Keratinocyte (primary cell): ENCODE results near the gene DNAAF8. TPM values are rescaled to one million over a fixed set of nuclear protein-coding genes. Genes with fewer than 3 reads are reported as not detected.

Source experiments
- DNase-seq: peaks from one replicate; pipeline ENCODE4 v3.0.0-alpha.2; 2011; ENCODE audit warnings: low read depth, missing footprints, low spot score
- FAIRE-seq: peaks from 2 replicates; lab custom pipeline; 2011; peaks lifted over from hg19 to GRCh38; lab: Jason Lieb, UNC
- H2AFZ ChIP-seq: 2 replicates; pipeline ENCODE4 v1.6.0; 2012; ENCODE audit warnings: low read length, control low read depth, inconsistent platforms; ENCODE audit not compliant: control insufficient read depth
- H3K27ac ChIP-seq: 2 replicates; pipeline ENCODE4 v1.5.1; 2011; ENCODE audit warnings: low read length; ENCODE audit not compliant: control insufficient read depth, insufficient read depth
- H3K27me3 ChIP-seq: 3 replicates; pipeline ENCODE4 v1.6.0; 2011; ENCODE audit warnings: low read length; ENCODE audit not compliant: control insufficient read depth, insufficient read depth; ENCODE audit errors: extremely low read depth
- H3K36me3 ChIP-seq, 2 experiments: 2 replicates in 1 of 2; 3 replicates in 1 of 2; pipeline ENCODE4 v1.5.1; 2011; ENCODE audit warnings: low read length in 2 of 2, mild to moderate bottlenecking in 1 of 2; ENCODE audit not compliant: control insufficient read depth in 2 of 2, insufficient read depth in 2 of 2; ENCODE audit errors: extremely low read depth in 1 of 2
- H3K4me1 ChIP-seq: 3 replicates; pipeline ENCODE4 v1.5.1; 2011; ENCODE audit warnings: low read length; ENCODE audit not compliant: control insufficient read depth, insufficient read depth; ENCODE audit errors: extremely low read depth
- H3K4me2 ChIP-seq: 3 replicates; pipeline ENCODE4 v1.6.0; 2011; ENCODE audit warnings: low read depth, low read length; ENCODE audit not compliant: control insufficient read depth, insufficient read depth; ENCODE audit errors: extremely low read depth
- H3K4me3 ChIP-seq, 3 experiments: fragments of 200-600 bp in 1 of 3; sonication (generic) in 1 of 3; 2 replicates in 2 of 3; 3 replicates in 1 of 3; pipeline ENCODE4 v1.5.1; 2011 to 2016; ENCODE audit warnings: low read length in 3 of 3, mild to moderate bottlenecking in 3 of 3, control low read depth in 2 of 3, inconsistent platforms in 1 of 3, low read depth in 1 of 3, mixed read lengths in 1 of 3, mixed run types in 1 of 3, moderate library complexity in 1 of 3; ENCODE audit not compliant: control insufficient read depth in 2 of 3, insufficient read depth in 2 of 3; ENCODE audit errors: extremely low read depth in 1 of 3
- H3K79me2 ChIP-seq: 2 replicates; pipeline ENCODE4 v1.6.0; 2012; ENCODE audit warnings: low read length; ENCODE audit not compliant: control insufficient read depth, insufficient read depth
- H3K9ac ChIP-seq: 3 replicates; pipeline ENCODE4 v1.6.0; 2011; ENCODE audit warnings: low read length; ENCODE audit not compliant: control insufficient read depth, insufficient read depth; ENCODE audit errors: extremely low read depth
- H3K9me1 ChIP-seq: 3 replicates; pipeline ENCODE4 v1.6.0; 2011; ENCODE audit warnings: low read length; ENCODE audit not compliant: control insufficient read depth, insufficient read depth; ENCODE audit errors: extremely low read depth
- H3K9me3 ChIP-seq: 2 replicates; pipeline ENCODE4 v1.5.1; 2012; ENCODE audit warnings: low read depth, low read length; ENCODE audit not compliant: control insufficient read depth
- H4K20me1 ChIP-seq: 3 replicates; pipeline ENCODE4 v1.6.0; 2011; ENCODE audit warnings: low read length; ENCODE audit not compliant: control insufficient read depth, insufficient read depth; ENCODE audit errors: extremely low read depth
- CTCF ChIP-seq, 3 experiments: IDR thresholded peaks in 1 of 3; conservative IDR thresholded peaks in 1 of 3; optimal IDR thresholded peaks in 1 of 3; 2 replicates in 2 of 3; 3 replicates in 1 of 3; pipeline versions ENCODE3 to v1.5.1; 2011; ENCODE audit warnings: low read length in 3 of 3, mild to moderate bottlenecking in 3 of 3, moderate library complexity in 2 of 3, control low read depth in 1 of 3, inconsistent platforms in 1 of 3; ENCODE audit not compliant: insufficient read depth in 2 of 3; ENCODE audit errors: extremely low read depth in 1 of 3
- EZH2 ChIP-seq: IDR thresholded peaks from one replicate; pipeline ENCODE4 v1.6.1; 2012; ENCODE audit warnings: inconsistent platforms, mild to moderate bottlenecking, low read length, moderate library complexity
- dilution Hi-C: fragments of 300-500 bp; cut with MboI; formaldehyde crosslinking; loops from one replicate; pipeline ENCODE4 v1.7.0; 2020; ENCODE audit warnings: low sequenced_read_pairs; ENCODE audit not compliant: extremely low pct_ligation_motif_present
- polyA plus RNA-seq, 5 experiments: library from polyadenylated mRNA; depleted of rRNA in 3 of 5; stranded (reverse) in 3 of 5; stranded (forward) in 1 of 5; unstranded in 1 of 5; fragments of >200 nt; gene quantifications; 1 replicate in 1 of 5; 2 replicates in 3 of 5; 3 replicates in 1 of 5; pipeline versions ENCODE4 v1.2.1 to v1.2.3, GENCODE V29; 2011 to 2012; ENCODE audit warnings: missing spikeins in 2 of 5, low read depth in 1 of 5, low replicate concordance in 1 of 5

Gene DNAAF8
- polyA plus RNA-seq, 1 donor (not counting 4 experiments of a cell fraction or from before 2014, with no cell fraction given) = 0.26 TPM

DNA sequence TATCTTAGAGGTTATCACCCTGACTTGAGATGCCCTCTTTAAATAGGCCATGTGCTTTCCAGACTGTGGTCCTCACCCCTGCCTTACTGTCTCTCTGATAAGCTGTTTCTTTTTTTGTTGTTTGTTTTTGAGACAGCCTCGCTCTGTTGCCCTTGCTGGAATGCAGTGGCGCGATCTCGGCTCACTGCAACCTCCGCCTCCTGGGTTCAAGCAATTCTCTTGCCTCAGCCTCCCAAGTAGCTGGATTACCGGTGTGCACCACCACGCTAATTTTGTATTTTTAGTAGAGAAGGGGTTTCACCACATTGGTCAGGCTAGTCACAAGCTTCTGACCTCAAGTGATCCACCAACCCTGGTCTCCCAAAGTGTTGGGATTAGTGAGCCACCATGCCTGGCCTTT lies 54.6 kb downstream of the DNAAF8 start:
- no peaks in the 10 kb centered on the region for H3K36me3 ChIP-seq
- dilution Hi-C loops = no loop called here
- no peaks in the 10 kb centered on the region for H3K9me1 ChIP-seq
- no peaks in the 10 kb centered on the region for H3K9me3 ChIP-seq
- H3K4me3 ChIP-seq = no peak overlapping the region
- no peak for TF ChIP-seq EZH2
- TF ChIP-seq CTCF (optimal IDR thresholded peaks at IDR 0.05 in 1 of 3, IDR thresholded peaks at IDR 0.05 in 1 of 3, conservative IDR thresholded peaks at IDR 0.05 in 1 of 3; ENCODE audit: extremely low read depth in 1 of 3, insufficient read depth in 2 of 3, low read length in 3 of 3) = no peak
- no peak for DNase-seq
- no peak overlapping the region for H2AFZ ChIP-seq
- no peak overlapping the region for H3K9ac ChIP-seq
- no peaks in the 10 kb centered on the region for H3K79me2 ChIP-seq
- peaks cover 2% of the 10 kb centered on the region for H3K4me1 ChIP-seq
- H3K4me2 ChIP-seq = no peak overlapping the region
- no peak for FAIRE-seq
- no peaks in the 10 kb centered on the region for H3K27me3 ChIP-seq
- no peak overlapping the region for H3K27ac ChIP-seq
- no peaks in the 10 kb centered on the region for H4K20me1 ChIP-seq

GRCh38 chr16:4790261-4790660 lies 55.9 kb downstream of the DNAAF8 start:
- no peak for TF ChIP-seq CTCF (optimal IDR thresholded peaks at IDR 0.05 in 1 of 3, IDR thresholded peaks at IDR 0.05 in 1 of 3, conservative IDR thresholded peaks at IDR 0.05 in 1 of 3; ENCODE audit: extremely low read depth in 1 of 3, insufficient read depth in 2 of 3, low read length in 3 of 3)
- TF ChIP-seq EZH2 = no peak
- H2AFZ ChIP-seq = no peak overlapping the region
- H3K9me3 ChIP-seq = no peaks in the 10 kb centered on the region
- H4K20me1 ChIP-seq = no peaks in the 10 kb centered on the region
- H3K9me1 ChIP-seq = no peaks in the 10 kb centered on the region
- H3K4me2 ChIP-seq = no peak overlapping the region
- dilution Hi-C loops = no loop called here
- FAIRE-seq = no peak
- H3K9ac ChIP-seq = no peak overlapping the region
- no peaks in the 10 kb centered on the region for H3K27me3 ChIP-seq
- no peaks in the 10 kb centered on the region for H3K79me2 ChIP-seq
- H3K4me1 ChIP-seq = peaks cover 2% of the 10 kb centered on the region
- H3K27ac ChIP-seq = no peak overlapping the region
- no peak overlapping the region for H3K4me3 ChIP-seq
- no peaks in the 10 kb centered on the region for H3K36me3 ChIP-seq
- no peak for DNase-seq
